Endothelial cell of umbilical vein (primary cell): ENCODE results near the gene RAB44. TPM values are rescaled to one million over a fixed set of nuclear protein-coding genes. Genes with fewer than 3 reads are reported as not detected.

ENCODE experiments used
- BruUV-seq: library from RNA; stranded (reverse); fragments of 400-500 nt; replicated peaks from 2 replicates; lab custom pipeline; 2021; lab: Mats Ljungman, UMichigan
- CTCF ChIA-PET: fragments of 300-600, 350-600 bp; sonication (Branson Sonifier 250); formaldehyde crosslinking; loops from one replicate; lab custom pipeline; 2021; ENCODE audit warnings: antibody characterized with exemption, inconsistent platforms; lab: Charles Lee
- POLR2A ChIA-PET: fragments of 300-600, 350-600 bp; sonication (Branson Sonifier 250); formaldehyde crosslinking; loops from one replicate; lab custom pipeline; 2021; ENCODE audit warnings: antibody characterized with exemption, inconsistent platforms; lab: Charles Lee
- DNase-seq: peaks from one replicate; pipeline ENCODE4 v3.0.0-alpha.2; 2011; ENCODE audit warnings: low read depth, low spot score
- FAIRE-seq: peaks from 2 replicates; lab custom pipeline; 2011; peaks lifted over from hg19 to GRCh38; lab: Jason Lieb, UNC
- H2AFZ ChIP-seq: 2 replicates; pipeline ENCODE4 v1.6.0; 2012; ENCODE audit warnings: low read depth, low read length, control low read depth, inconsistent platforms
- H3K27ac ChIP-seq: 2 replicates; pipeline ENCODE4 v1.5.1; 2011; ENCODE audit warnings: low read depth, mild to moderate bottlenecking, control low read depth, low read length, moderate library complexity; ENCODE audit not compliant: insufficient read depth
- H3K27me3 ChIP-seq, 2 experiments: 2 replicates each; pipeline versions ENCODE4 v1.6.0 to v1.6.1; 2011; ENCODE audit warnings: low read length in 2 of 2, mixed read lengths in 1 of 2; ENCODE audit not compliant: control insufficient read depth in 2 of 2, insufficient read depth in 2 of 2
- H3K36me3 ChIP-seq, 2 experiments: 2 replicates in 1 of 2; 3 replicates in 1 of 2; pipeline ENCODE4 v1.5.1; 2011; ENCODE audit warnings: low read length in 2 of 2, mild to moderate bottlenecking in 1 of 2, moderate library complexity in 1 of 2; ENCODE audit not compliant: control insufficient read depth in 2 of 2, insufficient read depth in 2 of 2; ENCODE audit errors: extremely low read depth in 1 of 2
- H3K4me1 ChIP-seq: 3 replicates; pipeline ENCODE4 v1.5.1; 2011; ENCODE audit warnings: mild to moderate bottlenecking, low read length; ENCODE audit not compliant: control insufficient read depth, insufficient read depth; ENCODE audit errors: extremely low read depth
- H3K4me2 ChIP-seq: 2 replicates; pipeline ENCODE4 v1.6.1; 2011; ENCODE audit warnings: low read length, control low read depth, mixed read lengths; ENCODE audit not compliant: insufficient read depth
- H3K4me3 ChIP-seq, 3 experiments: fragments of 200-600 bp in 1 of 3; sonication (generic), shearing (Covaris generic) in 1 of 3; replicated peaks in 1 of 3; 2 replicates each; pipeline ENCODE4 v1.5.1; 2011 to 2016; ENCODE audit warnings: control low read depth in 3 of 3, low read length in 3 of 3, mild to moderate bottlenecking in 2 of 3, inconsistent platforms in 1 of 3, low read depth in 1 of 3, moderate library complexity in 1 of 3; ENCODE audit not compliant: insufficient read depth in 1 of 3
- H3K79me2 ChIP-seq: 2 replicates; pipeline ENCODE4 v1.6.0; 2012; ENCODE audit warnings: low read length, inconsistent platforms; ENCODE audit not compliant: control insufficient read depth, insufficient read depth
- H3K9ac ChIP-seq: replicated peaks from 2 replicates; pipeline ENCODE3; 2011; ENCODE audit warnings: low read length, control low read depth; ENCODE audit not compliant: insufficient read depth; ENCODE audit errors: extremely low read depth
- H3K9me1 ChIP-seq: replicated peaks from 3 replicates; pipeline ENCODE4 v1.6.0; 2011; ENCODE audit warnings: mild to moderate bottlenecking, low read length; ENCODE audit not compliant: control insufficient read depth, insufficient read depth; ENCODE audit errors: extremely low read depth
- H3K9me3 ChIP-seq: replicated peaks from 2 replicates; pipeline ENCODE4 v1.5.1; 2012; ENCODE audit warnings: low read length, inconsistent platforms; ENCODE audit not compliant: control insufficient read depth, insufficient read depth
- H4K20me1 ChIP-seq: replicated peaks from 2 replicates; pipeline ENCODE3; 2011; ENCODE audit warnings: mild to moderate bottlenecking, low read length; ENCODE audit not compliant: control insufficient read depth, insufficient read depth; ENCODE audit errors: extremely low read depth
- EZH2 ChIP-seq: IDR thresholded peaks from 2 replicates; pipeline ENCODE4 v1.6.1; 2012; ENCODE audit warnings: borderline replicate concordance, low read depth, mild to moderate bottlenecking, moderate library complexity, low read length, inconsistent platforms; ENCODE audit not compliant: severe bottlenecking
- FOS ChIP-seq: IDR thresholded peaks from 2 replicates; pipeline ENCODE4 v1.6.1; 2011; ENCODE audit warnings: mild to moderate bottlenecking, low read length, moderate library complexity, borderline replicate concordance; ENCODE audit not compliant: insufficient read depth
- GATA2 ChIP-seq: IDR thresholded peaks from 2 replicates; pipeline ENCODE4 v1.7.0; 2011; ENCODE audit warnings: low read depth, mild to moderate bottlenecking, moderate library complexity, mixed read lengths, low read length; ENCODE audit not compliant: insufficient read length, insufficient read depth
- JUN ChIP-seq: IDR thresholded peaks from 2 replicates; pipeline ENCODE4 v1.6.1; 2011; ENCODE audit warnings: borderline replicate concordance, low read depth; ENCODE audit not compliant: insufficient read length, insufficient read depth
- MYC ChIP-seq: IDR thresholded peaks from one replicate; pipeline ENCODE4 v1.6.1; 2011; ENCODE audit warnings: mild to moderate bottlenecking, low read depth, low read length
- POLR2A ChIP-seq: IDR thresholded peaks from 2 replicates; pipeline ENCODE4 v1.6.1; 2012; ENCODE audit warnings: low read depth, mild to moderate bottlenecking, control low read depth, low read length
- POLR2AphosphoS5 ChIP-seq: IDR thresholded peaks from 2 replicates; pipeline ENCODE4 v1.6.1; 2012; ENCODE audit warnings: low read depth, mild to moderate bottlenecking, control low read depth, low read length, moderate library complexity; ENCODE audit not compliant: insufficient read depth
- dilution Hi-C: fragments of 300-500 bp; cut with MboI; formaldehyde crosslinking; loops from one replicate; pipeline ENCODE4 v1.15.0; 2019; ENCODE audit warnings: low sequenced_read_pairs; ENCODE audit not compliant: extremely low pct_ligation_motif_present
- intact Hi-C: fragments of 100-400 bp; cut with micrococcal nuclease; formaldehyde crosslinking; loops from one replicate; pipeline ENCODE4 v1.10.0; 2022
- polyA plus RNA-seq, 4 experiments: library from polyadenylated mRNA; depleted of rRNA in 3 of 4; stranded (reverse) in 3 of 4; unstranded in 1 of 4; fragments of >200 nt; gene quantifications; 2 replicates each; pipeline versions ENCODE4 v1.2.1 to v1.2.3, GENCODE V29; 2011 to 2012; ENCODE audit warnings: missing spikeins in 1 of 4
- total RNA-seq: library from RNA; stranded (reverse); gene quantifications from 2 replicates; pipeline ENCODE4 v1.2.3, GENCODE V29; 2021
- TF ChIP-seq, protein P1 (sequence below), 2 donors: IDR thresholded peaks; 1 replicate in 1 of 2; 2 replicates in 1 of 2; pipeline ENCODE4 v1.5.1; 2011; ENCODE audit warnings: low read length in 2 of 2, mild to moderate bottlenecking in 2 of 2, moderate library complexity in 2 of 2, control low read depth in 1 of 2, inconsistent platforms in 1 of 2, low read depth in 1 of 2; ENCODE audit not compliant: insufficient read depth in 1 of 2; ENCODE audit errors: extremely low read depth in 1 of 2
- TF ChIP-seq, protein P2 (sequence below): IDR thresholded peaks from 2 replicates; pipeline ENCODE4 v1.6.1; 2011; ENCODE audit not compliant: insufficient read depth, insufficient read length

The RAB44 gene
- total and polyA plus RNA-seq, 2 donors (not counting 3 experiments of a cell fraction or from before 2014, with no cell fraction given), result 0.03 to 0.11 TPM

DNA sequence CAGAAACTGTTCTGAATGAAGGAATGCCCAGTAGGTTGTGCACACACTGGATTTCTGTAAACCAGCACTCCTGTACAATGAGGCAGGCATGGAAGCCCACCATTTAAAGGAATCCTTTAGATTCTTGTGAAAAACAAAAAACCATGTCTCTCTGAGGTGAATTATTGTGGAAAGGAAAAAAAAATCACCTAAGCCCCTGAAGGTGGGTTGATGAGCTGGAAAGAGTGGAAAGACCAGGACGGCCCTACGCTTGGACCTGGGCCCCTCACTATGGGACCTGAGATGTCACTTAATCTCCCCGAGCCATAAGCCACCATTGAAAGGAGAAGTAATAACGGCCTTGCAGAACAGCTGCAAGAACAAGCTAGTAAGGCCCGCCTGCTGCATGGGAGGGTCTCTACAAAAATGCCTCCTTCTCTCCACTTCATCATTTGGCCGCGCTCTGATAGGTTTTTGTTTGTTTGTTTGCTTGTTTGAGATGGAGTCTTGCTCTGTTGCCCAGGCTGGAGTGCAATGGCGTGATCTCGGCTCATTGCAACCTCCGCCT lies 68.8 kb downstream of the RAB44 start:
- intact Hi-C loops, result loop anchor here (1.0 to 10.0 kb wide), 6 partner anchors 56 to 444 kb away; partner anchors contain the start of gene MTCH1
- Histone ChIP-seq H2AFZ (no peak overlapping the region), H3K4me3 (no peak overlapping the region), H3K9me1 (no peaks in the 10 kb centered on the region), H3K9ac (no peak overlapping the region), H3K27ac (no peak overlapping the region), H3K4me1 (peaks cover 19% of the 10 kb centered on the region), H3K79me2 (no peaks in the 10 kb centered on the region), H3K9me3 (no peaks in the 10 kb centered on the region), H4K20me1 (no peaks in the 10 kb centered on the region), H3K36me3 (peaks cover 0 to 2% of the 10 kb centered on the region in 2 experiments), H3K27me3 (no peaks in the 10 kb centered on the region), H3K4me2 (no peak overlapping the region)
- ChIA-PET POLR2A (no interaction called here), CTCF (interaction anchor here (0.6 to 26.6 kb wide), 31 partner anchors 7 to 444 kb away, joined by 3 to 552 read pairs (median 6); partner anchors contain the start of genes C6orf89, CPNE5 and PPIL1)
- no peak for DNase-seq
- no peak for FAIRE-seq
- BruUV-seq, result no TSS peak
- TF ChIP-seq, protein P1, sequence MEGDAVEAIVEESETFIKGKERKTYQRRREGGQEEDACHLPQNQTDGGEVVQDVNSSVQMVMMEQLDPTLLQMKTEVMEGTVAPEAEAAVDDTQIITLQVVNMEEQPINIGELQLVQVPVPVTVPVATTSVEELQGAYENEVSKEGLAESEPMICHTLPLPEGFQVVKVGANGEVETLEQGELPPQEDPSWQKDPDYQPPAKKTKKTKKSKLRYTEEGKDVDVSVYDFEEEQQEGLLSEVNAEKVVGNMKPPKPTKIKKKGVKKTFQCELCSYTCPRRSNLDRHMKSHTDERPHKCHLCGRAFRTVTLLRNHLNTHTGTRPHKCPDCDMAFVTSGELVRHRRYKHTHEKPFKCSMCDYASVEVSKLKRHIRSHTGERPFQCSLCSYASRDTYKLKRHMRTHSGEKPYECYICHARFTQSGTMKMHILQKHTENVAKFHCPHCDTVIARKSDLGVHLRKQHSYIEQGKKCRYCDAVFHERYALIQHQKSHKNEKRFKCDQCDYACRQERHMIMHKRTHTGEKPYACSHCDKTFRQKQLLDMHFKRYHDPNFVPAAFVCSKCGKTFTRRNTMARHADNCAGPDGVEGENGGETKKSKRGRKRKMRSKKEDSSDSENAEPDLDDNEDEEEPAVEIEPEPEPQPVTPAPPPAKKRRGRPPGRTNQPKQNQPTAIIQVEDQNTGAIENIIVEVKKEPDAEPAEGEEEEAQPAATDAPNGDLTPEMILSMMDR (IDR thresholded peaks at IDR 0.05; ENCODE audit: extremely low read depth in 1 of 2, insufficient read depth in 1 of 2, low read depth in 1 of 2, low read length in 2 of 2), result no peak
- TF ChIP-seq POLR2A, result no peak
- TF ChIP-seq POLR2AphosphoS5, result no peak
- no peak for TF ChIP-seq GATA2
- no peak for TF ChIP-seq EZH2
- TF ChIP-seq, protein P2, sequence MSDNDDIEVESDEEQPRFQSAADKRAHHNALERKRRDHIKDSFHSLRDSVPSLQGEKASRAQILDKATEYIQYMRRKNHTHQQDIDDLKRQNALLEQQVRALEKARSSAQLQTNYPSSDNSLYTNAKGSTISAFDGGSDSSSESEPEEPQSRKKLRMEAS, result no peak
- TF ChIP-seq JUN, result no peak
- TF ChIP-seq FOS, result no peak
- no peak for TF ChIP-seq MYC
- dilution Hi-C loops, result no loop called here
